Thoracic aorta (tissue), 2 donors: ENCODE data around the gene CFAP100. TPM values are rescaled to one million over a fixed set of nuclear protein-coding genes. Genes with fewer than 3 reads are reported as not detected.

ENCODE experiments used
- ATAC-seq: fragments of 150-250 bp; one replicate; pipeline ENCODE4 v1.8.0; 2017; ENCODE audit warnings: low read depth; ENCODE audit not compliant: insufficient number of reproducible peaks, low FRiP score
- DNase-seq: peaks from one replicate; pipeline ENCODE4 v3.0.0-alpha.2; 2020; ENCODE audit warnings: low spot score
- H3K27ac ChIP-seq, 2 donors: fragments of 200-600 bp; sonication (generic); 1 replicate in 1 of 2; 2 replicates in 1 of 2; pipeline ENCODE4 v1.5.1; 2016; ENCODE audit warnings: mild to moderate bottlenecking in 2 of 2, moderate library complexity in 2 of 2
- H3K27me3 ChIP-seq: fragments of 200-600 bp; sonication (generic); replicated peaks from 2 replicates; pipeline ENCODE4 v1.6.0; 2016; ENCODE audit warnings: mild to moderate bottlenecking; ENCODE audit not compliant: insufficient read depth
- H3K36me3 ChIP-seq: fragments of 200-600 bp; sonication (generic); one replicate; pipeline ENCODE4 v1.5.1; 2016
- H3K4me1 ChIP-seq, 2 donors: fragments of 200-600 bp; sonication (generic); 1 replicate in 1 of 2; 2 replicates in 1 of 2; pipeline versions ENCODE4 v1.5.1 to v1.6.0; 2016; ENCODE audit warnings: low read depth in 2 of 2, mild to moderate bottlenecking in 1 of 2; ENCODE audit not compliant: control insufficient read depth in 1 of 2
- H3K4me3 ChIP-seq: fragments of 200-600 bp; sonication (generic); 2 replicates; pipeline ENCODE4 v1.5.1; 2016; ENCODE audit warnings: mild to moderate bottlenecking
- H3K9me3 ChIP-seq: fragments of 200-600 bp; sonication (generic); 2 replicates; pipeline ENCODE4 v1.5.1; 2016
- CTCF ChIP-seq: fragments of 200-600 bp; sonication (generic); IDR thresholded peaks from one replicate; pipeline ENCODE4 v1.5.1; 2019; ENCODE audit warnings: antibody characterized with exemption
- total RNA-seq, 2 donors: library from RNA; depleted of rRNA; stranded (reverse); fragments of >200 nt; gene quantifications; one replicate each; pipeline versions ENCODE4 v1.1.0 to v1.2.3, GENCODE V29; 2016

CFAP100 gene
- total RNA-seq, 2 donors from 2014 or later = not detected

GRCh38 chr3:126446301-126446700, 51.6 kb downstream of the CFAP100 start:
- no peaks in the 10 kb centered on the region for H3K9me3 ChIP-seq
- DNase-seq (no peak), ATAC-seq (no peak)
- H3K36me3 ChIP-seq = peaks cover 9% of the 10 kb centered on the region
- H3K4me3 ChIP-seq = no peak overlapping the region
- H3K4me1 ChIP-seq = no peaks in the 10 kb centered on the region
- no peak overlapping the region for H3K27ac ChIP-seq
- no peaks in the 10 kb centered on the region for H3K27me3 ChIP-seq
- TF ChIP-seq CTCF = no peak

GRCh38 chr3:126446791-126447190, 52.1 kb downstream of the CFAP100 start:
- DNase-seq (no peak), ATAC-seq (no peak)
- Histone ChIP-seq H3K27ac (no peak overlapping the region), H3K27me3 (no peaks in the 10 kb centered on the region), H3K4me1 (no peaks in the 10 kb centered on the region), H3K36me3 (peaks cover 13% of the 10 kb centered on the region), H3K9me3 (no peaks in the 10 kb centered on the region), H3K4me3 (no peak overlapping the region)
- TF ChIP-seq CTCF = no peak

GRCh38 chr3:126447456-126448106, 52.9 kb downstream of the CFAP100 start:
- ATAC-seq = no peak
- H3K36me3 ChIP-seq = peaks cover 19% of the 10 kb centered on the region
- H3K9me3 ChIP-seq = no peaks in the 10 kb centered on the region
- no peak for DNase-seq
- H3K4me3 ChIP-seq = no peak overlapping the region
- no peak overlapping the region for H3K27ac ChIP-seq
- no peaks in the 10 kb centered on the region for H3K4me1 ChIP-seq
- no peak for TF ChIP-seq CTCF
- H3K27me3 ChIP-seq = no peaks in the 10 kb centered on the region

- TF ChIP-seq CTCF = no peak
- no peak for ATAC-seq
Observed at GRCh38 chr3:126448136-126448892, 53.6 kb downstream of the CFAP100 start.

GRCh38 chr3:126448893-126449180, 54.1 kb downstream of the CFAP100 start:
- Histone ChIP-seq H3K4me3 (no peak overlapping the region), H3K27me3 (no peaks in the 10 kb centered on the region), H3K36me3 (peaks cover 26% of the 10 kb centered on the region), H3K27ac (no peak overlapping the region), H3K4me1 (no peaks in the 10 kb centered on the region), H3K9me3 (no peaks in the 10 kb centered on the region)
- DNase-seq = no peak
- no peak for ATAC-seq
- TF ChIP-seq CTCF = no peak

More at GRCh38 chr3:126448136-126448892, 53.6 kb downstream of the CFAP100 start:
- Histone ChIP-seq H3K27ac (no peak overlapping the region), H3K4me1 (no peaks in the 10 kb centered on the region), H3K27me3 (no peaks in the 10 kb centered on the region), H3K36me3 (peaks cover 26% of the 10 kb centered on the region), H3K4me3 (no peak overlapping the region), H3K9me3 (no peaks in the 10 kb centered on the region)
- no peak for DNase-seq
